ENCODE measurements around the gene SMARCAL1. TPM values are rescaled to one million over a fixed set of nuclear protein-coding genes. Genes with fewer than 3 reads are reported as not detected.

SMARCAL1 gene
- total RNA-seq, 2 experiments from 2014 or later = 6.3 TPM

DNA sequence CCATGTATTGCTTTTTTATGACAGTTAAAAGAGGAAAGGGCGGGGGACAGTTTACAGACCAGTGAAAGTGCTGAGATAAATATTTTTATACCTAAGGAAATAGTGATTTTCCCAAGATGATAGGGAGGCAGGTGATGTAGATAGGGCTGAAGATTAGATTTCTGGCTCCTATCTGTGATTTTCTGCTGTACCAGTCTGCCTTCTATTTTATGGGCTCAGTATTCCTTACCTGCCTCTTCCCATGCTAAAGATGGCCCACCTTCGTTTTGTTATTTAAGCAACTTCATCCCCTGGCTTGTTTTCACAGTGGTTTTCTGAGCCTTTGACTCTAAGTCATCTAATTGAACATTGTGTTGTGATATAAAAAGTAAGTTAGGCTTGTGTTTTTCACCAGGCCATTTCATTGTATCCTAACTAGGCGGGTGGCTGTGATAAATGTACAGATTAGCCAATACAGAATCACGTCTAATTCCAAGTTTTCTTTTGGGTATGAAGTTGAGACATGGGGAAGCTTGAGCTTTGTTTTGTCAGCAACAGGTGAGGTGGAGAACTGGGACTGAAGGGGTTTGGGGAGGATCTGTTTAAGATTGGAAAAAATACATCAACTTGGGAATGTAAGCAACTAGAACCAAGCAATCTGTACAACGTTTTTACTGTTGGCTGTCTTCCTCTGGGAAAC, 91.6 kb downstream of the SMARCAL1 start:
- peak overlapping the region; percentile 41 for H3K27ac Mint-ChIP-seq
- H3K36me3 Mint-ChIP-seq (ENCODE audit: low read depth) = peaks cover 79% of the 10 kb centered on the region
- no peaks in the 10 kb centered on the region for H3K27me3 Mint-ChIP-seq
- H3K9me3 Mint-ChIP-seq = no peaks in the 10 kb centered on the region
- no peak for DNase-seq
- ChIA-PET POLR2A (no interaction called here), CTCF (no interaction called here)
- peaks cover 48% of the 10 kb centered on the region for H3K4me1 Mint-ChIP-seq (ENCODE audit: low read depth)
- intact Hi-C loops (cut with DNase I, micrococcal nuclease) = loop anchor here in 1 of 2 experiments (10.0 kb wide), 1 partner anchor 1689 kb away; no protein-coding TSS in a partner anchor
- Histone ChIP-seq H3K27me3 (ENCODE audit: control insufficient read depth in 1 of 2, insufficient read depth in 2 of 2, low read length in 2 of 2) (no peaks in the 10 kb centered on the region), H3K4me3 (ENCODE audit: low read length) (no peak overlapping the region), H3K9me3 (ENCODE audit: control insufficient read depth in 1 of 2, insufficient read depth in 1 of 2, low read length in 2 of 2) (no peaks in the 10 kb centered on the region), H3K36me3 (ENCODE audit: insufficient read depth, low read length) (peaks cover 60% of the 10 kb centered on the region), H3K27ac (ENCODE audit: low read depth in 1 of 2, low read length in 2 of 2) (no peak overlapping the region), H3K4me1 (ENCODE audit: insufficient read depth, low read length) (peaks cover 15% of the 10 kb centered on the region)
- ATAC-seq (ENCODE audit: poor library complexity) = no peak
- TF ChIP-seq, protein P1, sequence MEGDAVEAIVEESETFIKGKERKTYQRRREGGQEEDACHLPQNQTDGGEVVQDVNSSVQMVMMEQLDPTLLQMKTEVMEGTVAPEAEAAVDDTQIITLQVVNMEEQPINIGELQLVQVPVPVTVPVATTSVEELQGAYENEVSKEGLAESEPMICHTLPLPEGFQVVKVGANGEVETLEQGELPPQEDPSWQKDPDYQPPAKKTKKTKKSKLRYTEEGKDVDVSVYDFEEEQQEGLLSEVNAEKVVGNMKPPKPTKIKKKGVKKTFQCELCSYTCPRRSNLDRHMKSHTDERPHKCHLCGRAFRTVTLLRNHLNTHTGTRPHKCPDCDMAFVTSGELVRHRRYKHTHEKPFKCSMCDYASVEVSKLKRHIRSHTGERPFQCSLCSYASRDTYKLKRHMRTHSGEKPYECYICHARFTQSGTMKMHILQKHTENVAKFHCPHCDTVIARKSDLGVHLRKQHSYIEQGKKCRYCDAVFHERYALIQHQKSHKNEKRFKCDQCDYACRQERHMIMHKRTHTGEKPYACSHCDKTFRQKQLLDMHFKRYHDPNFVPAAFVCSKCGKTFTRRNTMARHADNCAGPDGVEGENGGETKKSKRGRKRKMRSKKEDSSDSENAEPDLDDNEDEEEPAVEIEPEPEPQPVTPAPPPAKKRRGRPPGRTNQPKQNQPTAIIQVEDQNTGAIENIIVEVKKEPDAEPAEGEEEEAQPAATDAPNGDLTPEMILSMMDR (IDR thresholded peaks at IDR 0.05) = no peak
- no peak overlapping the region for H3K4me3 Mint-ChIP-seq

DNA sequence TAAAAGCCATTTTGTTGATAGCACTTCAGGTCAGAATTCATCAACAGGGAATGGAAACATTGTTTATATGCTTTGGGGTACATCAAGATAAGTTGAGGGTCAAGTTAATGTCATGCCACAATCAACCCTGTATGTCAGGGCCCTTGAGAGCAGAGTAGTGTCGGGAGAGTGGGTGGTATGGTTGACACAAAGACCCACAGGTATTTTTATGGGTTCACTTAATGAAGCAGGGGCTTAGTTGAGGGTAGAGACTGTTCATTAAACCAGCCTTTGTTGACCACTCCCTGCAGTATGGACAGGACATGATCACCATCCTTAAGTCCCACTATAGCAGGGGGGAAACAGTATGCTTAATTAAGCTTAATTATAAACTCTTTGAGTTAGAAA, 92.1 kb downstream of the SMARCAL1 start:
- peaks cover 43% of the 10 kb centered on the region for H3K4me1 Mint-ChIP-seq (ENCODE audit: low read depth)
- ChIA-PET CTCF (no interaction called here), POLR2A (no interaction called here)
- no peaks in the 10 kb centered on the region for H3K27me3 ChIP-seq (ENCODE audit: control insufficient read depth in 1 of 2, insufficient read depth in 2 of 2, low read length in 2 of 2)
- H3K9me3 ChIP-seq (ENCODE audit: control insufficient read depth in 1 of 2, insufficient read depth in 1 of 2, low read length in 2 of 2) = no peaks in the 10 kb centered on the region
- H3K27me3 Mint-ChIP-seq = no peaks in the 10 kb centered on the region
- no peaks in the 10 kb centered on the region for H3K9me3 Mint-ChIP-seq
- no peak overlapping the region for H3K27ac ChIP-seq (ENCODE audit: low read depth in 1 of 2, low read length in 2 of 2)
- intact Hi-C loops (cut with DNase I, micrococcal nuclease) = loop anchor here in 1 of 2 experiments (10.0 kb wide), 1 partner anchor 1690 kb away; no protein-coding TSS in a partner anchor
- ATAC-seq (ENCODE audit: poor library complexity) (no peak), DNase-seq (no peak)
- peaks cover 15% of the 10 kb centered on the region for H3K4me1 ChIP-seq (ENCODE audit: insufficient read depth, low read length)
- H3K36me3 ChIP-seq (ENCODE audit: insufficient read depth, low read length) = peaks cover 60% of the 10 kb centered on the region
- H3K4me3 Mint-ChIP-seq = no peak overlapping the region
- H3K27ac Mint-ChIP-seq = peak overlapping the region; percentile 41
- TF ChIP-seq, protein P1 (IDR thresholded peaks at IDR 0.05) = no peak
- peaks cover 74% of the 10 kb centered on the region for H3K36me3 Mint-ChIP-seq (ENCODE audit: low read depth)
- no peak overlapping the region for H3K4me3 ChIP-seq (ENCODE audit: low read length)

DNA sequence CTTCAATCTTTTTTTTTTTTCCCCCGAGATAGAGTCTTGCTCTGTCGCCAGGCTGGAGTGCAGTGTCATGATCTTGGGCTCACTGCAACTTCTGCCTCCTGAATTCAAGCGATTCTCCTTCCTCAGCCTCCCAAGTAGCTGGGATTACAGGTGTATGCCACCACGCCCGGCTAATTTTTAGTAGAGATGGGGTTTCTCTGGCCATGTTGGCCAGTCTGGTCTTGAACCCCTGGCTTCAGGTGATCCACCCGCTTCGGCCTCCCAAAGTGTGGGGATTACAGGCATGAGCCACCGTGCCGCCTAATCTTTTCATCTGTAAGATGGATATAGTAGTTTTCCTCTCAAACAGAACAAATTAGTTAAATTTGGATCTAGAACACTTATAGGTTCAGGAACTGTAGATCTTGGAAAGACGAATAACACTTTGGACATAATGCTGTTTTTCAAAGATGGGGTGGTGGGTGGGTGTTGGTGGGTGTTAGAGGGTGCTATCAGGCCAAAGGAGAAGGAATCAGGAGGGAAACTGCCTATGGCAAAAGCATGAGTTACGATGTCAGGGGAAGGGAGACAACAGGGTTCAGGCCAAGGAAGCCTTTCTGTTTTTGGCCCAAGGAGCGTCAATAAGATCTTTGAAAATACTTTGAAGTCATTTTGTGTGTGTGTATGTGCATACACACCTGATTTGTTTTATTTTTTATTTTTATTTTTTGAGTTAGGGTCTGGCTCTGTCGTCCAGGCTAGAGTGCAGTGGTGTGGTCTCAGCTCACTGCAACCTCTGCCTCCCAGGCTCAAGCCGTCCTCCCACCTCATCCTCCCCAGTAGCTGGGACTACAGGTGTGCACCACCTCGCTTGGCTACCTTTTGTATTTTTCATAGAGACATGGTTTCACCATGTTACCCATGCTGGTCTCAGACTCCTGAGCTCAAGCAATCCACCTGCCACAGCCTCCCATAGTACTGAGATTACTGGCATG, 93.1 kb downstream of the SMARCAL1 start:
- Mint-ChIP-seq H3K27ac (peak overlapping the region; percentile 49), H3K4me3 (no peak overlapping the region), H3K36me3 (ENCODE audit: low read depth) (peaks cover 63% of the 10 kb centered on the region), H3K4me1 (ENCODE audit: low read depth) (peaks cover 33% of the 10 kb centered on the region), H3K9me3 (no peaks in the 10 kb centered on the region), H3K27me3 (no peaks in the 10 kb centered on the region)
- Histone ChIP-seq H3K27me3 (ENCODE audit: control insufficient read depth in 1 of 2, insufficient read depth in 2 of 2, low read length in 2 of 2) (no peaks in the 10 kb centered on the region), H3K36me3 (ENCODE audit: insufficient read depth, low read length) (peaks cover 52% of the 10 kb centered on the region), H3K9me3 (ENCODE audit: control insufficient read depth in 1 of 2, insufficient read depth in 1 of 2, low read length in 2 of 2) (no peaks in the 10 kb centered on the region), H3K4me3 (ENCODE audit: low read length) (no peak overlapping the region), H3K4me1 (ENCODE audit: insufficient read depth, low read length) (peaks cover 5% of the 10 kb centered on the region), H3K27ac (ENCODE audit: low read depth in 1 of 2, low read length in 2 of 2) (no peak overlapping the region)
- intact Hi-C loops (cut with DNase I, micrococcal nuclease) = loop anchor here in 1 of 2 experiments (10.0 kb wide), 1 partner anchor 1691 kb away; no protein-coding TSS in a partner anchor
- ChIA-PET POLR2A (interaction anchor here (1.4 kb wide), 1 partner anchor 7 kb away, joined by 5 read pairs; the partner anchor contains the start of gene RPL37A), CTCF (no interaction called here)
- no peak for ATAC-seq (ENCODE audit: poor library complexity)
- DNase-seq = no peak
- TF ChIP-seq, protein P1 (IDR thresholded peaks at IDR 0.05) = no peak
